ENCODE results near the gene CIAO1. TPM values are rescaled to one million over a fixed set of nuclear protein-coding genes. Genes with fewer than 3 reads are reported as not detected.

CIAO1 gene
- total and polyA plus RNA-seq, 8 donors: 25.0 to 40.0 (median 29.3) TPM

DNA sequence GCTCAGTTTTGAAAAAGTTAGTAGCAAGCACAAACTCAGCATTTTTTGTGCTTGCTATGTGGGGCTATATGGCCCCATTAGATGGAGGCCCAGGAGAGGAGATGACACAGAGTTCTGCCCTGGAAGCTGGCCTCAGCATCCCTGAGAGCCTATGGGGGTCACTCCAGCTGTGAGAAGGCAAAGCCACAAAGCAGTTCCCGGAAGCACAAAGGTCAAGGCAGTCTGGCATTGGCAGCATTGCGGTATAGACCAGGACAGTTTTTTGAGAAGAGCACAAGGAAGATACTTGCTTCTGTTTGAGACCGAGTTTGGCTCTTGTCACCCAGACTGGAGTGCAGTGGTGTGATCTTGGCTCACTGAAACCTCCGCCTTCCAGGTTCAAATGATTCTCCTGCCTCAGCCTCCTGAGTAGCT lies 51.6 kb downstream of the CIAO1 start:
- Histone ChIP-seq H3K4me1 (peaks cover 0 to 3% (median 0%) of the 10 kb centered on the region in 3 donors), H3K27me3 (peaks cover 0 to 19% (median under 1%) of the 10 kb centered on the region in 4 donors), H3K27ac (no peak overlapping the region), H3K9me3 (no peaks in the 10 kb centered on the region), H3K4me3 (no peak overlapping the region), H3K36me3 (no peaks in the 10 kb centered on the region)
- TF ChIP-seq, protein P1, sequence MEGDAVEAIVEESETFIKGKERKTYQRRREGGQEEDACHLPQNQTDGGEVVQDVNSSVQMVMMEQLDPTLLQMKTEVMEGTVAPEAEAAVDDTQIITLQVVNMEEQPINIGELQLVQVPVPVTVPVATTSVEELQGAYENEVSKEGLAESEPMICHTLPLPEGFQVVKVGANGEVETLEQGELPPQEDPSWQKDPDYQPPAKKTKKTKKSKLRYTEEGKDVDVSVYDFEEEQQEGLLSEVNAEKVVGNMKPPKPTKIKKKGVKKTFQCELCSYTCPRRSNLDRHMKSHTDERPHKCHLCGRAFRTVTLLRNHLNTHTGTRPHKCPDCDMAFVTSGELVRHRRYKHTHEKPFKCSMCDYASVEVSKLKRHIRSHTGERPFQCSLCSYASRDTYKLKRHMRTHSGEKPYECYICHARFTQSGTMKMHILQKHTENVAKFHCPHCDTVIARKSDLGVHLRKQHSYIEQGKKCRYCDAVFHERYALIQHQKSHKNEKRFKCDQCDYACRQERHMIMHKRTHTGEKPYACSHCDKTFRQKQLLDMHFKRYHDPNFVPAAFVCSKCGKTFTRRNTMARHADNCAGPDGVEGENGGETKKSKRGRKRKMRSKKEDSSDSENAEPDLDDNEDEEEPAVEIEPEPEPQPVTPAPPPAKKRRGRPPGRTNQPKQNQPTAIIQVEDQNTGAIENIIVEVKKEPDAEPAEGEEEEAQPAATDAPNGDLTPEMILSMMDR (IDR thresholded peaks at IDR 0.05): no peak
- FAIRE-seq (no peak), DNase-seq (no peak), ATAC-seq (no peak)
- intact Hi-C loops (cut with DNase I): no loop called here
- 80% methylated on average over 4 of the region's 4 CpGs for WGBS, 2 donors

DNA sequence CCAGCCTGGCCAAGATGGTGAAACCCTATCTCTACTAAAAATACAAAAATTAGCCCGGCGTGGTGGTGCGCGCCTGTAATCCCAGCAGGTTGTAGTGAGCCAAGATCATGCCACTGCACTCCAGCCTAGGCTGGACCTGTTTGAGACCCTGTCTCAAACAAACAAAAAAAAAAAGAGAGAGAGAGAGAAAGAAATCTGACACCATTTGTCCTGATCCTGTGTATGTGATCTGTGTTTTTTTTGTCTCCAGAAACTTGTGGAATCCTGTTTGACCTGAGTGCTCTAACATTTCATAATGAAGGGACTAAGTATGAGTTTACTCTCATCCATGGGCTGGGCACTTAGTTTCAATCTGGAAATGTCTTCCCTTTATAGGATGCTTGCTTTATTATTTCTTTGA lies 52.7 kb downstream of the CIAO1 start:
- ATAC-seq (no peak), FAIRE-seq (no peak), DNase-seq (no peak)
- Histone ChIP-seq H3K4me1 (peaks cover 0 to 3% (median 0%) of the 10 kb centered on the region in 3 donors), H3K9me3 (no peaks in the 10 kb centered on the region), H3K36me3 (no peaks in the 10 kb centered on the region), H3K27me3 (peaks cover 0 to 27% (median 3%) of the 10 kb centered on the region in 4 donors), H3K4me3 (no peak overlapping the region), H3K27ac (no peak overlapping the region)
- TF ChIP-seq, protein P1 (IDR thresholded peaks at IDR 0.05): no peak
- intact Hi-C loops (cut with DNase I): no loop called here
- WGBS, 2 donors: 83 to 86% methylated on average over 4 of the region's 4 CpGs

DNA sequence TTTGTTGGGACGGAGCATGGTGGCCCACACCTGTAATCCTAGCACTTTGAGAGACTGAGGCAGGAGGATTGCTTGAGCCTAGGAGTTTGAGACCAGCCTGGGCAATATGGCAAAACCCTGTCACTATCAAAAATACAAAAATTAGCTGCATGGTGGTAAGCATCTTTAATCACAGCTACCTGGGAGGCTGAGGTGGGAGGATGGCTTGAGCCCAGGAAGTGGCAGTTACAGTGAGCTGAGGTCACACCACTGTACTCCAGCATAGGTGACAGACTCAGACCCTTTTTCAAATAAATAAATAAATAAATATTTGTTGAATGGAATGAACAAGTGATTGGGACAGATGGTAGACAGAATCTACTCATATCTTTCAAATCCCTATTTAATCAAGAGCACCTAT lies 53.4 kb downstream of the CIAO1 start:
- 79% methylated on average over 1 of the region's 1 CpG for WGBS, 2 donors
- no peaks in the 10 kb centered on the region for H3K9me3 ChIP-seq
- ATAC-seq (no peak), FAIRE-seq (no peak), DNase-seq (no peak)
- TF ChIP-seq, protein P1 (IDR thresholded peaks at IDR 0.05): no peak
- intact Hi-C loops (cut with DNase I): no loop called here
- peaks cover 0 to 3% (median 0%) of the 10 kb centered on the region in 3 donors for H3K4me1 ChIP-seq
- no peak overlapping the region for H3K27ac ChIP-seq
- H3K4me3 ChIP-seq: no peak overlapping the region
- H3K36me3 ChIP-seq: no peaks in the 10 kb centered on the region
- H3K27me3 ChIP-seq: peaks cover 0 to 28% (median 3%) of the 10 kb centered on the region in 4 donors

DNA sequence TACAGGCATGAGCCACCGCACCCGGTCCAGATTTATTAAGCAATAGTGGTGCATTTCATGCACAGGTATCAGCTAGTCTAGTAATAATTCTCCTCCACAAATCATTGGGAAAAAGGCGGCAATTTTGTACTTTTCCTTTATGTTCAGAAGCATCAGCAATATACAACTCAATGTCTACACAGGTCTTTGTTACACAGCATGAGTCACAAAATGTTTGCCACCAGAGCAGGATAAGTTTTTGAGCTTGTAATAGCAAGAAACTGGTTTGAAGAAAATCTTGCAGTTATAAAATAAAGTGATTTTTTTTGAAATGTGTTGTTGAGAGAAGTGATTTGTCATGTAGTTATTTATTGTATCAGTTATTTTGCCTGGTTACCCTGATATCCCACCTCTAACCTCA lies 54.3 kb downstream of the CIAO1 start:
- Histone ChIP-seq H3K27me3 (peaks cover 0 to 28% (median 3%) of the 10 kb centered on the region in 4 donors), H3K9me3 (no peaks in the 10 kb centered on the region), H3K4me3 (no peak overlapping the region), H3K36me3 (no peaks in the 10 kb centered on the region), H3K27ac (no peak overlapping the region), H3K4me1 (peaks cover 0 to 3% (median 0%) of the 10 kb centered on the region in 3 donors)
- FAIRE-seq (no peak), ATAC-seq (no peak), DNase-seq (no peak)
- intact Hi-C loops (cut with DNase I): no loop called here
- TF ChIP-seq, protein P1 (IDR thresholded peaks at IDR 0.05): no peak
- WGBS, 2 donors: 87 to 89% methylated on average over 3 of the region's 3 CpGs

DNA sequence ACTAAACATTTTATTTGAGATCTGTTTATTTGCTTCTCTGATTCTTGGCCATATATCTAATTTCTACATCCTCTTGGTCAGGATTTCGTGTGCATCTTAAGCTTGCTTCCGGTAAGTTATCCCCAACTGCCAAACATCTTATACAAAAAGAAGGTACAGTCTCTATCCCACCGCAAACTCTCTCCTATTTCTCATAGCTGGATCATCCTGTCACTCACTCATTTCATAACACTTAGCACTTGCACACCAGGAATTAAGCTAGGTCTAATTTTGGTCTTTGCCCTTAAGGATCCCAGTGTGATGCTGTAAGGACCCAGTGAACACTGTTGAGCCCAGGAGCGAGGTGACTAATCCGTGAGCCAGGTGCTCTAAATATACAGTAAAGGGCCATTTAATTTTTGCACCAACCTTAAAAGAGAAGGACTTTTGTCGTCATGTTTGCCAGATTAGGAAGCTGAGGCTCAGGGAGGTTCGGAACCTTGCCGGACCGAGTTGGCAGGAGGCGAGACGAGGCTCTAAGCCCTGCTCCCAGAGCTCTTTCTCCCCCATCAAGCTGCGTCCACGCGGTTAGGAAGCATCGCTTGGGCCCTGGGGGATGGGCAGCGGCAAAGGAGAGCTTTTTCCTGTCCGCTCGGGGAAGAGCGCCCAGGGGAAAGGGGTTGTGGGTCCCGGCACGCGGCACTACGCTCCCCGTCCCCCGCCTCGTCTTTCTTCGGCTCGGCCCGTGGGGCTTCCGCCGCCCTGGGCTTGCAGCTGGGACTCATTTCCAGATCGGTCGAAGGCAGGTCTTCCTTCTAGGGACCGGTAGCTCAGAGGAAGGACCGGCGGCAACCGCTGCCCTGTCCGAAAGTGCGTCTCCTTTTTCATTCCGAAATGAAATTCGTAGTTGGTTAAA lies 55.0 kb downstream of the CIAO1 start:
- no peak for FAIRE-seq

More for the DNA sequence above, 55.0 kb downstream of the CIAO1 start:
- H3K9me3 ChIP-seq: no peaks in the 10 kb centered on the region
- DNase-seq (peak in 2 of 6 donors; percentile 26 to 65), ATAC-seq (peak; percentile 21 to 59 (median 52))
- peak overlapping the region; percentile 32 to 50 (median 40) for H3K4me3 ChIP-seq
- peaks cover 0 to 3% (median 0%) of the 10 kb centered on the region in 3 donors for H3K4me1 ChIP-seq
- no peaks in the 10 kb centered on the region for H3K36me3 ChIP-seq
- no peak overlapping the region for H3K27ac ChIP-seq
- H3K27me3 ChIP-seq: peaks cover 0 to 28% (median 3%) of the 10 kb centered on the region in 4 donors
- TF ChIP-seq, protein P1 (IDR thresholded peaks at IDR 0.05): no peak
- intact Hi-C loops (cut with DNase I): no loop called here
- 7% methylated on average over 41 of the region's 41 CpGs for WGBS, 2 donors
